ENCODE measurements around the gene ACBD6. TPM values are rescaled to one million over a fixed set of nuclear protein-coding genes. Genes with fewer than 3 reads are reported as not detected.

ACBD6 gene
- total and polyA plus RNA-seq, 10 of the 15 experiments (the other 5 are each of a cell fraction or from before 2014, with no cell fraction given) = 15.0 to 67.3 (median 55.0) TPM

DNA sequence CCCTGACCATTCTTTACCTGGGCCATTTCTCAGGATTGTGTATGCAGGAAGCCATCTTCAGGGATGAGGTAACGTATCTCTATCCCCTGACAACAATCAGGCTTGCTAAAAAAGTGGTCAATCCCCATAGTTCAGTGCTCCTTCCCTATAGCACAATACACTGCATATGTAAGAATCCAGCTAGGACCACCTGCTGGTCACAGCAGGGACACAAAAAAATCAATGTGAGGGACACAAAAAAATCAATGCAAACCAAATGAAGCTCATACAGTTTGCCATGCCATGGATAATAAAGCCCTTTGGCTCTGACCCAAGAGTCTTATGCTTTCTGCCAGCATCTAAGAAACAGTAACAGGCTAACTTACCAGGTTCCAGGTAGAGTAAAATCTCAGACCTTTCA is 16.3 kb downstream of the ACBD6 start (continued):
- TF ChIP-seq, protein P1, sequence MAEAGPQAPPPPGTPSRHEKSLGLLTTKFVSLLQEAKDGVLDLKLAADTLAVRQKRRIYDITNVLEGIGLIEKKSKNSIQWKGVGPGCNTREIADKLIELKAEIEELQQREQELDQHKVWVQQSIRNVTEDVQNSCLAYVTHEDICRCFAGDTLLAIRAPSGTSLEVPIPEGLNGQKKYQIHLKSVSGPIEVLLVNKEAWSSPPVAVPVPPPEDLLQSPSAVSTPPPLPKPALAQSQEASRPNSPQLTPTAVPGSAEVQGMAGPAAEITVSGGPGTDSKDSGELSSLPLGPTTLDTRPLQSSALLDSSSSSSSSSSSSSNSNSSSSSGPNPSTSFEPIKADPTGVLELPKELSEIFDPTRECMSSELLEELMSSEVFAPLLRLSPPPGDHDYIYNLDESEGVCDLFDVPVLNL (IDR thresholded peaks at IDR 0.05; ENCODE audit: low read depth, low read length) = no peak

DNA sequence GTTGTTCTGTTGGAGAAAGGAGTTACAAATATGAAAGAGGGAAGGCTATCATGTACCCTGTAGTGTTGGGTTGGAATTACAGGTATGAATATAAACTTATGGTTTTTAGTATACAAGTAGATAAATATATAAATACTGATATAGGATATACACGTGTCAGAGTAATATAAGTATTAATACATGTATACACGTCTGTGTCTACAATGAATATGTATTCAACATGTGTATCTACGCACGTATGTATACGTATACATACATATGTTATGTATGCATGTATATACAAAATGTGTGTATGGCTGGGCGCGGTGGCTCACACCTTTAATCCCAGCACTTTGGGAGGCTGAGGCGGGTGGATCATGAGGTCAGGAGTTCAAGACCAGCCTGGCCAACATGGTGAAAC is 17.9 kb downstream of the ACBD6 start:
- no peaks in the 10 kb centered on the region for H4K20me1 ChIP-seq (ENCODE audit: control insufficient read depth, insufficient read depth)
- H2AFZ ChIP-seq (ENCODE audit: control insufficient read depth, low read depth, low read length) = no peak overlapping the region
- no peak overlapping the region for H3K9ac ChIP-seq (ENCODE audit: control insufficient read depth, insufficient read depth, low read length)
- H3K27me3 ChIP-seq (replicated peaks in 1 of 2; ENCODE audit: control insufficient read depth in 2 of 2, insufficient read depth in 2 of 2, low read length in 1 of 2) = no peaks in the 10 kb centered on the region
- BruUV-seq (replicated peaks) = no TSS peak
- no peak overlapping the region for H3K27ac ChIP-seq (ENCODE audit: control insufficient read depth, insufficient read depth)
- ChIA-PET SMC1A (ENCODE audit: uncharacterized antibody, unreplicated experiment) (interaction anchor here (1.3 kb wide), 1 partner anchor 231 kb away, joined by 3 read pairs; no protein-coding TSS in a partner anchor), POLR2A (interaction anchor here (0.7 kb wide), 1 partner anchor 541 kb away, joined by 4 read pairs; no protein-coding TSS in a partner anchor), CTCF (no interaction called here), RAD21 (ENCODE audit: unreplicated experiment) (no interaction called here)
- peaks cover 0 to 17% of the 10 kb centered on the region in 2 experiments for H3K36me3 ChIP-seq (ENCODE audit: control insufficient read depth in 2 of 2, insufficient read depth in 2 of 2, low read length in 1 of 2)
- WGBS (ENCODE audit: insufficient coverage, insufficient replicate concordance, low lambda C conversion rate, missing lambda C conversion rate) = 95% methylated on average over 8 of the region's 8 CpGs
- H3K4me3 ChIP-seq = no peak overlapping the region
- in situ Hi-C loops (cut with MboI) (loop anchor here (5.0 to 25.0 kb wide), 2 partner anchors 232 to 622 kb away; no protein-coding TSS in a partner anchor), intact Hi-C loops (cut with micrococcal nuclease; ENCODE audit: unreplicated experiment) (no loop called here)
- no peak for ATAC-seq
- H3K4me2 ChIP-seq (ENCODE audit: control insufficient read depth, insufficient read depth) = no peak overlapping the region
- no peak for DNase-seq (ENCODE audit: low read depth, low spot score)
- no peak for FAIRE-seq
- no peaks in the 10 kb centered on the region for H3K4me1 ChIP-seq (ENCODE audit: control insufficient read depth, insufficient read depth, low read length)
- H3K79me2 ChIP-seq (ENCODE audit: control insufficient read depth, insufficient read depth, low read length) = peaks cover 1% of the 10 kb centered on the region; the same call in 1 of the 2 replicates
- H3K9me3 ChIP-seq (replicated peaks; ENCODE audit: control insufficient read depth, insufficient read depth, low read length) = no peaks in the 10 kb centered on the region
- no peak for TF ChIP-seq CBFB (IDR thresholded peaks at IDR 0.05; ENCODE audit: low read depth)
- TF ChIP-seq, protein P2, sequence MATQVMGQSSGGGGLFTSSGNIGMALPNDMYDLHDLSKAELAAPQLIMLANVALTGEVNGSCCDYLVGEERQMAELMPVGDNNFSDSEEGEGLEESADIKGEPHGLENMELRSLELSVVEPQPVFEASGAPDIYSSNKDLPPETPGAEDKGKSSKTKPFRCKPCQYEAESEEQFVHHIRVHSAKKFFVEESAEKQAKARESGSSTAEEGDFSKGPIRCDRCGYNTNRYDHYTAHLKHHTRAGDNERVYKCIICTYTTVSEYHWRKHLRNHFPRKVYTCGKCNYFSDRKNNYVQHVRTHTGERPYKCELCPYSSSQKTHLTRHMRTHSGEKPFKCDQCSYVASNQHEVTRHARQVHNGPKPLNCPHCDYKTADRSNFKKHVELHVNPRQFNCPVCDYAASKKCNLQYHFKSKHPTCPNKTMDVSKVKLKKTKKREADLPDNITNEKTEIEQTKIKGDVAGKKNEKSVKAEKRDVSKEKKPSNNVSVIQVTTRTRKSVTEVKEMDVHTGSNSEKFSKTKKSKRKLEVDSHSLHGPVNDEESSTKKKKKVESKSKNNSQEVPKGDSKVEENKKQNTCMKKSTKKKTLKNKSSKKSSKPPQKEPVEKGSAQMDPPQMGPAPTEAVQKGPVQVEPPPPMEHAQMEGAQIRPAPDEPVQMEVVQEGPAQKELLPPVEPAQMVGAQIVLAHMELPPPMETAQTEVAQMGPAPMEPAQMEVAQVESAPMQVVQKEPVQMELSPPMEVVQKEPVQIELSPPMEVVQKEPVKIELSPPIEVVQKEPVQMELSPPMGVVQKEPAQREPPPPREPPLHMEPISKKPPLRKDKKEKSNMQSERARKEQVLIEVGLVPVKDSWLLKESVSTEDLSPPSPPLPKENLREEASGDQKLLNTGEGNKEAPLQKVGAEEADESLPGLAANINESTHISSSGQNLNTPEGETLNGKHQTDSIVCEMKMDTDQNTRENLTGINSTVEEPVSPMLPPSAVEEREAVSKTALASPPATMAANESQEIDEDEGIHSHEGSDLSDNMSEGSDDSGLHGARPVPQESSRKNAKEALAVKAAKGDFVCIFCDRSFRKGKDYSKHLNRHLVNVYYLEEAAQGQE (IDR thresholded peaks at IDR 0.05; ENCODE audit: low read depth, low read length) = no peak
- TF ChIP-seq, protein P3, sequence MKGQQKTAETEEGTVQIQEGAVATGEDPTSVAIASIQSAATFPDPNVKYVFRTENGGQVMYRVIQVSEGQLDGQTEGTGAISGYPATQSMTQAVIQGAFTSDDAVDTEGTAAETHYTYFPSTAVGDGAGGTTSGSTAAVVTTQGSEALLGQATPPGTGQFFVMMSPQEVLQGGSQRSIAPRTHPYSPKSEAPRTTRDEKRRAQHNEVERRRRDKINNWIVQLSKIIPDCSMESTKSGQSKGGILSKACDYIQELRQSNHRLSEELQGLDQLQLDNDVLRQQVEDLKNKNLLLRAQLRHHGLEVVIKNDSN (IDR thresholded peaks at IDR 0.05; ENCODE audit: borderline replicate concordance, extremely low read length, insufficient read depth, low read depth, low read length) = no peak
- no peak for TF ChIP-seq RELA (IDR thresholded peaks at IDR 0.05; ENCODE audit: borderline replicate concordance, partially characterized antibody)
- TF ChIP-seq KDM1A (IDR thresholded peaks at IDR 0.05; ENCODE audit: borderline replicate concordance) = no peak
- no peak for TF ChIP-seq ZNF384 (IDR thresholded peaks at IDR 0.05; ENCODE audit: borderline replicate concordance, low read depth, low read length)
- TF ChIP-seq, protein P4, sequence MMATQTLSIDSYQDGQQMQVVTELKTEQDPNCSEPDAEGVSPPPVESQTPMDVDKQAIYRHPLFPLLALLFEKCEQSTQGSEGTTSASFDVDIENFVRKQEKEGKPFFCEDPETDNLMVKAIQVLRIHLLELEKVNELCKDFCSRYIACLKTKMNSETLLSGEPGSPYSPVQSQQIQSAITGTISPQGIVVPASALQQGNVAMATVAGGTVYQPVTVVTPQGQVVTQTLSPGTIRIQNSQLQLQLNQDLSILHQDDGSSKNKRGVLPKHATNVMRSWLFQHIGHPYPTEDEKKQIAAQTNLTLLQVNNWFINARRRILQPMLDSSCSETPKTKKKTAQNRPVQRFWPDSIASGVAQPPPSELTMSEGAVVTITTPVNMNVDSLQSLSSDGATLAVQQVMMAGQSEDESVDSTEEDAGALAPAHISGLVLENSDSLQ (IDR thresholded peaks at IDR 0.05) = no peak
- TF ChIP-seq, protein P5, sequence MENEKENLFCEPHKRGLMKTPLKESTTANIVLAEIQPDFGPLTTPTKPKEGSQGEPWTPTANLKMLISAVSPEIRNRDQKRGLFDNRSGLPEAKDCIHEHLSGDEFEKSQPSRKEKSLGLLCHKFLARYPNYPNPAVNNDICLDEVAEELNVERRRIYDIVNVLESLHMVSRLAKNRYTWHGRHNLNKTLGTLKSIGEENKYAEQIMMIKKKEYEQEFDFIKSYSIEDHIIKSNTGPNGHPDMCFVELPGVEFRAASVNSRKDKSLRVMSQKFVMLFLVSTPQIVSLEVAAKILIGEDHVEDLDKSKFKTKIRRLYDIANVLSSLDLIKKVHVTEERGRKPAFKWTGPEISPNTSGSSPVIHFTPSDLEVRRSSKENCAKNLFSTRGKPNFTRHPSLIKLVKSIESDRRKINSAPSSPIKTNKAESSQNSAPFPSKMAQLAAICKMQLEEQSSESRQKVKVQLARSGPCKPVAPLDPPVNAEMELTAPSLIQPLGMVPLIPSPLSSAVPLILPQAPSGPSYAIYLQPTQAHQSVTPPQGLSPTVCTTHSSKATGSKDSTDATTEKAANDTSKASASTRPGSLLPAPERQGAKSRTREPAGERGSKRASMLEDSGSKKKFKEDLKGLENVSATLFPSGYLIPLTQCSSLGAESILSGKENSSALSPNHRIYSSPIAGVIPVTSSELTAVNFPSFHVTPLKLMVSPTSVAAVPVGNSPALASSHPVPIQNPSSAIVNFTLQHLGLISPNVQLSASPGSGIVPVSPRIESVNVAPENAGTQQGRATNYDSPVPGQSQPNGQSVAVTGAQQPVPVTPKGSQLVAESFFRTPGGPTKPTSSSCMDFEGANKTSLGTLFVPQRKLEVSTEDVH (IDR thresholded peaks at IDR 0.05; ENCODE audit: low read depth, partially characterized antibody) = no peak

All from GM12878 (cell line).